DND-41 (cell line): ENCODE data around the gene SPCS2.

Source experiments
- ATAC-seq: fragments of 200-7000 bp; cut with Tn5 transposase; 3 replicates; pipeline ENCODE4 v1.9.1; 2021; ENCODE audit warnings: low read depth; ENCODE audit not compliant: insufficient read depth
- DNase-seq: peaks from one replicate; pipeline ENCODE4 v3.0.0-alpha.2; 2020
- H2AFZ ChIP-seq: 2 replicates; pipeline ENCODE4 v1.6.0; 2012; ENCODE audit warnings: low read depth, low read length
- H3K27ac ChIP-seq: 2 replicates; pipeline ENCODE4 v1.5.1; 2012; ENCODE audit warnings: low read length, inconsistent platforms
- H3K27me3 ChIP-seq: fragments of 200-600 bp; sonication (generic); 2 replicates; pipeline ENCODE4 v1.6.0; 2012; ENCODE audit warnings: low read length, mild to moderate bottlenecking, inconsistent platforms; ENCODE audit not compliant: insufficient read depth, poor library complexity
- H3K36me3 ChIP-seq: 2 replicates; pipeline ENCODE4 v1.5.1; 2012; ENCODE audit warnings: low read length, inconsistent platforms; ENCODE audit not compliant: insufficient read depth
- H3K4me1 ChIP-seq: 2 replicates; pipeline ENCODE4 v1.5.1; 2012; ENCODE audit warnings: mild to moderate bottlenecking, low read length; ENCODE audit not compliant: insufficient read depth
- H3K4me2 ChIP-seq: 2 replicates; pipeline ENCODE4 v1.6.0; 2012; ENCODE audit warnings: mild to moderate bottlenecking, moderate library complexity, low read length, inconsistent platforms; ENCODE audit not compliant: insufficient read depth
- H3K4me3 ChIP-seq, 2 experiments: fragments of 200-600 bp in 1 of 2; shearing (Covaris generic) in 1 of 2; 2 replicates each; pipeline ENCODE4 v1.5.1; 2012 to 2016; ENCODE audit warnings: inconsistent platforms in 2 of 2, low read length in 2 of 2, mild to moderate bottlenecking in 2 of 2, low read depth in 1 of 2, moderate library complexity in 1 of 2
- H3K79me2 ChIP-seq: 2 replicates; pipeline ENCODE4 v1.6.0; 2012; ENCODE audit warnings: low read length, inconsistent platforms; ENCODE audit not compliant: insufficient read depth
- H3K9ac ChIP-seq: 2 replicates; pipeline ENCODE4 v1.6.0; 2012; ENCODE audit warnings: low read depth, mild to moderate bottlenecking, inconsistent platforms, low read length, moderate library complexity
- H3K9me3 ChIP-seq: 2 replicates; pipeline ENCODE4 v1.5.1; 2012; ENCODE audit warnings: low read length, moderate library complexity, mild to moderate bottlenecking, inconsistent platforms; ENCODE audit not compliant: insufficient read depth, severe bottlenecking
- H4K20me1 ChIP-seq: 2 replicates; pipeline ENCODE4 v1.6.0; 2012; ENCODE audit warnings: low read length; ENCODE audit not compliant: insufficient read depth
- CTCF ChIP-seq: IDR thresholded peaks from 2 replicates; pipeline ENCODE4 v1.5.1; 2012; ENCODE audit warnings: borderline replicate concordance, low read length, moderate library complexity, mild to moderate bottlenecking; ENCODE audit not compliant: poor library complexity, severe bottlenecking; ENCODE audit errors: extremely low read depth
- EZH2 ChIP-seq: IDR thresholded peaks from 3 replicates; pipeline ENCODE4 v1.6.1; 2012; ENCODE audit warnings: borderline replicate concordance, low read depth, mild to moderate bottlenecking, moderate library complexity, low read length, inconsistent platforms; ENCODE audit not compliant: severe bottlenecking

The SPCS2 gene

DNA sequence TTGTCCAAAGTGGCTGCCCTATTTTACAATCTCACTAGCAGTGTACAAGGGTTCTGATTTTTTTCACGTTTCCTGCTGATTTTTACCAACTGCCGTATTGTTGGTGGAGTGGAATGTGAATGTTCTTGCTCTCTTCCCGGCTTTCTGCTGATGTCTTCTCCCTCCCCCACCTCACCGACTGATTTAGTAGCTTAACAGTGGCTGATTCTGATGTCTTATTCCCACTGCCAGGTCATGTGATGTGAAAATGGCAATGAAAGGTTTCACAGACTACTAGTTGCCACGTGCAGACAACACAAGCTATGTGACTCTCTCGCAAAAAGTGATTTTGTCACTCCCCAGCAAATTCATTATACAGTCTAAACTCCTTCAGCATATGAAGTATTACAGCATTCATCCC, 22.4 kb downstream of the SPCS2 start:
- Histone ChIP-seq H3K4me3 (no peak overlapping the region), H3K9me3 (no peaks in the 10 kb centered on the region), H3K9ac (no peak overlapping the region), H3K4me1 (no peaks in the 10 kb centered on the region), H3K4me2 (no peak overlapping the region), H3K36me3 (peaks cover 88% of the 10 kb centered on the region), H3K27me3 (no peaks in the 10 kb centered on the region), H2AFZ (no peak overlapping the region), H3K79me2 (peaks cover 52% of the 10 kb centered on the region), H4K20me1 (peaks cover 15% of the 10 kb centered on the region; the same call in 1 of the 2 replicates), H3K27ac (no peak overlapping the region)
- ATAC-seq, result no peak
- no peak for DNase-seq
- TF ChIP-seq CTCF (no peak), EZH2 (no peak)

DNA sequence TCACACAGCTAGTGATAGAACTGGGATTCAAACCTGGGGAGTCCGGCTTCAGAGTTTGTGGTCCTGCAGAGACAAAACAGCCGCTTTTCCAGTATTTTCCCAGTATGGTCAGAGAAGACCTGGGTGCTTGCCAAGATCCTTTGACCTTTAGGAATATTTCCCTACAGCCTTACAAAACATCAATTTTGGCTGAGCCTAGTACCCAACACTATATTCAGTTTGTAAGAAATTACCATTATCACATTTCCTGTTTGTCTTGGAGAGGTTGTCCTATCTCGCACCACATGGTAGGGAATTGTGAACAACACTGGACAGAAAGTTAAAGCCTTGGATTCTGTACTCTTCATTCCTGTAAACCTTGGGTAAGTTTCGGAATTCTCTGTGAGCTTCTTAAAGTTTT, 29.0 kb downstream of the SPCS2 start:
- no peak for TF ChIP-seq CTCF
- no peak for TF ChIP-seq EZH2
- H3K27ac ChIP-seq, result no peak overlapping the region
- H3K9ac ChIP-seq, result no peak overlapping the region
- peaks cover 61% of the 10 kb centered on the region for H3K36me3 ChIP-seq
- H2AFZ ChIP-seq, result no peak overlapping the region
- H3K4me3 ChIP-seq, result no peak overlapping the region
- DNase-seq (no peak), ATAC-seq (no peak)
- no peaks in the 10 kb centered on the region for H3K4me1 ChIP-seq
- peaks cover 9% of the 10 kb centered on the region for H3K79me2 ChIP-seq
- no peaks in the 10 kb centered on the region for H3K27me3 ChIP-seq
- no peak overlapping the region for H3K4me2 ChIP-seq
- peaks cover 11% of the 10 kb centered on the region; the same call in 1 of the 2 replicates for H4K20me1 ChIP-seq
- no peaks in the 10 kb centered on the region for H3K9me3 ChIP-seq

DNA sequence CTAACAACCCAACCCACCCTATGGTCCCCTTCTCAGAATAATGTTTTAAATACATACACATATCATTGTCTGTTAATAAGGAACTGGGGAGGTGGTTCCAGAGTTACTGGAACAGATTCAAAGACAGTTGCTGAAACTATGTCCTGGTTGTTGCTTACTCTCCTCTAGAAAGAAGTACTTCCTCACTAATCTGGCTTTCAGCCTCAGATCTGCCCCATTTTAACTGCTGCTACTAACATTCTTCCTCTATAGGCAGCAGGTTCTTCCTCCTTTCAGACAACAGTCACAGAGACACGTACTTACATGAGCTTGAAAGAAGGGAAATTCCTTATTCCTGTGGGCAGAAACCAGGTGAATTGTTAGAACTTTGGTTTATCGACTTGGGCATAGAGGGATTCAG, 31.6 kb downstream of the SPCS2 start:
- TF ChIP-seq EZH2 (no peak), CTCF (no peak)
- ATAC-seq (no peak), DNase-seq (no peak)
- Histone ChIP-seq H3K27me3 (no peaks in the 10 kb centered on the region), H4K20me1 (no peaks in the 10 kb centered on the region), H3K36me3 (peaks cover 35% of the 10 kb centered on the region), H3K4me3 (no peak overlapping the region), H3K4me1 (no peaks in the 10 kb centered on the region), H3K4me2 (no peak overlapping the region), H3K27ac (no peak overlapping the region), H3K9me3 (no peaks in the 10 kb centered on the region), H2AFZ (no peak overlapping the region), H3K9ac (no peak overlapping the region), H3K79me2 (no peaks in the 10 kb centered on the region)

- no peak for DNase-seq
- Histone ChIP-seq H3K27me3 (no peaks in the 10 kb centered on the region), H3K4me1 (no peaks in the 10 kb centered on the region), H3K79me2 (no peaks in the 10 kb centered on the region), H3K4me3 (no peak overlapping the region), H2AFZ (no peak overlapping the region), H3K4me2 (no peak overlapping the region), H3K36me3 (peaks cover 25% of the 10 kb centered on the region), H3K27ac (no peak overlapping the region), H3K9me3 (no peaks in the 10 kb centered on the region), H4K20me1 (no peaks in the 10 kb centered on the region), H3K9ac (no peak overlapping the region)
- no peak for ATAC-seq
- TF ChIP-seq CTCF (no peak), EZH2 (no peak)
Observed at GRCh38 chr11:74981888-74982287, 32.8 kb downstream of the SPCS2 start.
